Stimulated activated CD4-positive, alpha-beta T cell treated with anti-CD3 and anti-CD28 coated beads, Interleukin-1b, Interleukin-23, amount 100 ng/mL, for 48 hours (primary cell): ENCODE measurements around the gene KHDC4.
A peak's percentile ranks its signal among the peaks of the same experiment; 100 is the strongest.
"Not testable (repeated sequence)": the region's sequence is repeated elsewhere in the genome, so short reads cannot be mapped to it uniquely, and the experiment has no call there.

ENCODE experiments used
- DNase-seq: peaks from one replicate; pipeline ENCODE4 v3.0.0-alpha.2; 2020

KHDC4 gene

GRCh38 chr1:155940482-155940992, 6.3 kb upstream of the KHDC4 start:
- no peak for DNase-seq

GRCh38 chr1:155938220-155938627, 4.0 kb upstream of the KHDC4 start:
- no peak for DNase-seq

- DNase-seq: no peak
Measured at GRCh38 chr1:155934936-155935590, 850 bp upstream of the KHDC4 start.

- DNase-seq: no peak
Measured at GRCh38 chr1:155933591-155934096, 569 bp downstream of the KHDC4 start.

- no peak for DNase-seq
Measured at GRCh38 chr1:155932487-155932886, 1.7 kb downstream of the KHDC4 start.

- no peak for DNase-seq
Measured at GRCh38 chr1:155932081-155932480, 2.1 kb downstream of the KHDC4 start.

- DNase-seq: no peak
Measured at GRCh38 chr1:155931332-155932038, 2.7 kb downstream of the KHDC4 start.

- not testable (repeated sequence) for DNase-seq
Measured at GRCh38 chr1:155930725-155931124, 3.5 kb downstream of the KHDC4 start.

- no peak for DNase-seq
Measured at GRCh38 chr1:155929057-155929456, 5.2 kb downstream of the KHDC4 start.

- DNase-seq: no peak
Measured at GRCh38 chr1:155925506-155925905, 8.7 kb downstream of the KHDC4 start.

GRCh38 chr1:155920717-155921116, 13.5 kb downstream of the KHDC4 start:
- no peak for DNase-seq

GRCh38 chr1:155919801-155920200, 14.4 kb downstream of the KHDC4 start:
- DNase-seq: no peak

- DNase-seq: no peak
Measured at GRCh38 chr1:155918660-155919059, 15.6 kb downstream of the KHDC4 start.

- no peak for DNase-seq
Measured at GRCh38 chr1:155913969-155914757, 20.1 kb downstream of the KHDC4 start.

- no peak for DNase-seq
Measured at GRCh38 chr1:155912056-155912536, 22.1 kb downstream of the KHDC4 start.

GRCh38 chr1:155911156-155912055, 22.8 kb downstream of the KHDC4 start, which contains the start of gene RIT1:
RIT1 (minus strand) TSS chr1:155911349; CDS start chr1:155910761, 588 bp downstream.
- peak; percentile 86 for DNase-seq

- DNase-seq: no peak
Measured at GRCh38 chr1:155910621-155911121, 23.5 kb downstream of the KHDC4 start.

- DNase-seq: no peak
Measured at GRCh38 chr1:155909894-155910293, 24.3 kb downstream of the KHDC4 start.

- no peak for DNase-seq
Measured at GRCh38 chr1:155904261-155904660, 30.0 kb downstream of the KHDC4 start.

- DNase-seq: no peak
Measured at GRCh38 chr1:155900161-155900560, 34.1 kb downstream of the KHDC4 start.

GRCh38 chr1:155899683-155900082, 34.5 kb downstream of the KHDC4 start:
- DNase-seq: no peak

- no peak for DNase-seq
Measured at GRCh38 chr1:155898888-155899287, 35.3 kb downstream of the KHDC4 start.
